GM13977 (cell line): Measurements from ENCODE around the gene CDH6.

Source experiments
- DNase-seq: peaks from one replicate; pipeline ENCODE4 v3.0.0; 2012; ENCODE audit warnings: low spot score
- CTCF ChIP-seq: IDR thresholded peaks from 2 replicates; pipeline ENCODE4 v1.5.1; 2012; ENCODE audit warnings: mild to moderate bottlenecking, control low read depth; ENCODE audit not compliant: insufficient read depth; ENCODE audit errors: extremely low read depth, missing control alignments
- in situ Hi-C: fragments of 300-500 bp; cut with MboI; formaldehyde crosslinking; loops from one replicate; pipeline ENCODE4 v1.12.0; 2022; ENCODE audit warnings: low sequenced_read_pairs, low pct_unique_long_range_greater_than_20kb, mixed read lengths, inconsistent platforms; ENCODE audit not compliant: unreplicated experiment

Gene CDH6

GRCh38 chr5:31213257-31213656 lies 19.8 kb downstream of the CDH6 start:
- in situ Hi-C loops: no loop called here
- TF ChIP-seq CTCF: no peak
- no peak for DNase-seq

GRCh38 chr5:31213705-31214121 lies 20.2 kb downstream of the CDH6 start:
- in situ Hi-C loops: no loop called here
- no peak for TF ChIP-seq CTCF
- DNase-seq: no peak

DNA sequence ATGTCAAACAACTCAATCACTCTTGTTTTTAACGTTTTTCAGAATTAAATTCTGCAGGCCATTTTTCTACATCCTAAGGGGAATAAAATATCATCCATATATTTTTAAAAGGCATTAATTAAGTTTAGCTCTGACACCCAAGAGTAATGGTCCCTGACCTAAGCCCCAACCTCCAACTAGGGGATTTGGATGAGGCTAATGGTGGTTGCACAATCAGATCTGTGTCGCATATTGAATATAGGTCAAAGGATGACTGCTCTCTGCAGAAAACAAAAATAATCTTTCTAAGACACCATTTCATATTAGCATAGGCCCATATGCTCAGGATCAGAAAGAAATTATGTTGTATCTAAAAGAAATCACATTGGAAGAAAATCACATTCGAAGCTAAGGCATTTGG lies 20.7 kb downstream of the CDH6 start:
- TF ChIP-seq CTCF: no peak
- in situ Hi-C loops: no loop called here
- no peak for DNase-seq

- in situ Hi-C loops: no loop called here
- TF ChIP-seq CTCF: no peak
- DNase-seq: no peak
Measured at GRCh38 chr5:31215236-31215635, 21.8 kb downstream of the CDH6 start.

DNA sequence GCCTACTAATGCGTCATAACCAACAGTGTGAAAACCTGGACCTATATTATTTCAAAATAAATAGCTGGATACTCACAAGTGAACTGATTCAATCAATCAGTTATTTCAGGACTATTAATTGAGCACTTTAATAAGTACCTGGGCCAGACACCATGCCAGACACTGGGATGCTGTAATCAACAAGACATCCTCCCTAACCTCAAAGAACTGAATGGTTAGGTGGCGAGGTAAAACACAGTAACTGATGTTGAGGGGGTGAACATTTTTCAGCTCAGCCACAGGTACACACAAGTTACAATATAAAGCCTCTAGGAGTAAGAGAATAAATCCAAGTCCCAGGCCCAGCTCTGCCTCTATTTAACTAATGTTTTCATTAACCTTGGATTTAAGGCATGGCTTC lies 24.0 kb downstream of the CDH6 start:
- no peak for TF ChIP-seq CTCF
- DNase-seq: no peak
- in situ Hi-C loops: no loop called here

GRCh38 chr5:31218978-31219377 lies 25.5 kb downstream of the CDH6 start:
- in situ Hi-C loops: no loop called here
- no peak for DNase-seq
- TF ChIP-seq CTCF: no peak

DNA sequence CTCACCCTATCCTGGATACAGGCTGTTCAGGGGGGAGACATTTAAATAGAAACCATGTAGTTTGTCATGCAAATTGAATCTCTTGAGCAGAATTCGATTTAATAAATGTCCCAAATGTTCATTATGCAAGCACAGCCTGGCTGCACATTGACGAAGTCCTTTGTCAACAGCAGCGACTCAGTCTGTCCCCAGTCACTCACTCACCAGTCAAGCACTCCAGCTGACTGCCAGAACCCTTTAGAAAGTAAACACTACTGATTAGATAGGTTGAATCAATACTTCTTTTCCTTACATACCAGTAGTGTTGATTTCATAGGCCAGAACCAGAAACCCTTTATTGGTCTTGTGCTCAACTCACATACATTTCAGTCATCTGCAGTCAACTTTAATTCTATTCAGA lies 27.5 kb downstream of the CDH6 start:
- TF ChIP-seq CTCF: no peak
- no peak for DNase-seq
- in situ Hi-C loops: no loop called here
